RPMI8226 (cell line): ENCODE measurements around the gene TRIB2.
"Not testable (repeated sequence)": the region's sequence is repeated elsewhere in the genome, so short reads cannot be mapped to it uniquely, and the experiment has no call there.

Source experiments
- DNase-seq: peaks from one replicate; pipeline ENCODE4 v3.0.0-alpha.2; 2015

The TRIB2 gene

GRCh38 chr2:12716282-12717190 is at the start of gene TRIB2:
TSS of gene TRIB2 (plus strand) at chr2:12716936. CDS start at chr2:12718308, 1,372 bp downstream.
- DNase-seq: peak; percentile 84

- no peak for DNase-seq
Measured at GRCh38 chr2:12669036-12669435, 47.7 kb upstream of the TRIB2 start.

- no peak for DNase-seq
Measured at GRCh38 chr2:12672711-12673315, 43.9 kb upstream of the TRIB2 start.

GRCh38 chr2:12674644-12675328 is 42.0 kb upstream of the TRIB2 start:
- no peak for DNase-seq

- no peak for DNase-seq
Measured at GRCh38 chr2:12675352-12675795, 41.4 kb upstream of the TRIB2 start.

- no peak for DNase-seq
Measured at GRCh38 chr2:12675801-12676200, 40.9 kb upstream of the TRIB2 start.

GRCh38 chr2:12676771-12677170 is 40.0 kb upstream of the TRIB2 start:
- DNase-seq: no peak

- DNase-seq: no peak
Measured at GRCh38 chr2:12678186-12678585, 38.5 kb upstream of the TRIB2 start.

- DNase-seq: no peak
Measured at GRCh38 chr2:12679550-12680072, 37.1 kb upstream of the TRIB2 start.

GRCh38 chr2:12680115-12680514 is 36.6 kb upstream of the TRIB2 start:
- DNase-seq: not testable (repeated sequence)

- DNase-seq: no peak
Measured at GRCh38 chr2:12682017-12682416, 34.7 kb upstream of the TRIB2 start.

GRCh38 chr2:12683457-12684100 is 33.2 kb upstream of the TRIB2 start:
- no peak for DNase-seq

- no peak for DNase-seq
Measured at GRCh38 chr2:12684471-12684936, 32.2 kb upstream of the TRIB2 start.

GRCh38 chr2:12685145-12685544 is 31.6 kb upstream of the TRIB2 start:
- no peak for DNase-seq

- no peak for DNase-seq
Measured at GRCh38 chr2:12685956-12686355, 30.8 kb upstream of the TRIB2 start.

- no peak for DNase-seq
Measured at GRCh38 chr2:12686708-12687283, 29.9 kb upstream of the TRIB2 start.

GRCh38 chr2:12688091-12688490 is 28.6 kb upstream of the TRIB2 start:
- DNase-seq: no peak

GRCh38 chr2:12688893-12689292 is 27.8 kb upstream of the TRIB2 start:
- no peak for DNase-seq

- DNase-seq: no peak
Measured at GRCh38 chr2:12693509-12693908, 23.2 kb upstream of the TRIB2 start.

GRCh38 chr2:12694990-12695774 is 21.6 kb upstream of the TRIB2 start:
- DNase-seq: no peak

- DNase-seq: no peak
Measured at GRCh38 chr2:12697617-12698016, 19.1 kb upstream of the TRIB2 start.

- DNase-seq: no peak
Measured at GRCh38 chr2:12700989-12701388, 15.7 kb upstream of the TRIB2 start.
